Muscle of leg (tissue), 11 donors: ENCODE measurements around the gene SEZ6L. TPM values are rescaled to one million over a fixed set of nuclear protein-coding genes. Genes with fewer than 3 reads are reported as not detected.
A peak's percentile ranks its signal among the peaks of the same experiment; 100 is the strongest.

Source experiments
- DNase-seq: peaks from one replicate; pipeline ENCODE4 v3.0.0; 2013
- H3K27ac ChIP-seq: one replicate; pipeline ENCODE4 v1.5.1; 2013; ENCODE audit warnings: mild to moderate bottlenecking, low read length, control low read depth
- H3K27me3 ChIP-seq: one replicate; pipeline ENCODE4 v1.6.1; 2013; ENCODE audit warnings: low read length; ENCODE audit not compliant: control insufficient read depth, insufficient read depth
- H3K36me3 ChIP-seq: one replicate; pipeline ENCODE4 v1.6.1; 2013; ENCODE audit warnings: low read length; ENCODE audit not compliant: control insufficient read depth, insufficient read depth
- H3K4me1 ChIP-seq: one replicate; pipeline ENCODE4 v1.6.1; 2013; ENCODE audit warnings: low read length; ENCODE audit not compliant: control insufficient read depth, insufficient read depth
- H3K4me3 ChIP-seq: one replicate; pipeline ENCODE4 v1.5.1; 2013; ENCODE audit warnings: low read length, control low read depth
- H3K9me3 ChIP-seq: replicated peaks from 2 replicates; pipeline ENCODE4 v1.6.1; 2013; ENCODE audit warnings: low read depth, low read length; ENCODE audit not compliant: control insufficient read depth
- WGBS: methylation state at CpG from one replicate; pipeline ENCODE4 v1.1.5; 2013; ENCODE audit warnings: missing lambda C conversion rate; ENCODE audit not compliant: insufficient coverage; 5-methylcytosine and 5-hydroxymethylcytosine counted together
- polyA plus RNA-seq, 8 donors: library from polyadenylated mRNA; unstranded; fragments of 120-200 nt; gene quantifications; one replicate each; pipeline versions ENCODE4 v1.2.1 to v1.2.3, GENCODE V29; 2013; ENCODE audit warnings: inconsistent platforms in 1 of 8, low replicate concordance in 1 of 8; ENCODE audit not compliant: insufficient read length in 8 of 8, insufficient read depth in 1 of 8
- total RNA-seq: library from RNA; stranded (reverse); fragments of 120-200 nt; gene quantifications from one replicate; pipeline ENCODE4 v1.2.4, GENCODE V29; 2013

The SEZ6L gene
- total and polyA plus RNA-seq, 9 donors, result 0.17 to 0.86 (median 0.37) TPM

GRCh38 chr22:26141831-26142230, 27.4 kb upstream of the SEZ6L start:
- H3K9me3 ChIP-seq, result no peaks in the 10 kb centered on the region
- H3K27ac ChIP-seq, result no peak overlapping the region
- no peak overlapping the region for H3K4me3 ChIP-seq
- H3K36me3 ChIP-seq, result no peaks in the 10 kb centered on the region
- H3K4me1 ChIP-seq, result no peaks in the 10 kb centered on the region
- H3K27me3 ChIP-seq, result peaks cover 4% of the 10 kb centered on the region
- 70% methylated on average over 3 of the region's 4 CpGs for WGBS
- no peak for DNase-seq

- peaks cover 4% of the 10 kb centered on the region for H3K27me3 ChIP-seq
- no peaks in the 10 kb centered on the region for H3K4me1 ChIP-seq
- no peaks in the 10 kb centered on the region for H3K36me3 ChIP-seq
- H3K27ac ChIP-seq, result no peak overlapping the region
- no peak overlapping the region for H3K4me3 ChIP-seq
- H3K9me3 ChIP-seq, result no peaks in the 10 kb centered on the region
- WGBS, result 89% methylated on average over 2 of the region's 3 CpGs
- DNase-seq, result no peak
These were observed 25.4 kb upstream of the SEZ6L start for GRCh38 chr22:26143806-26144325.

GRCh38 chr22:26159886-26160285, 9.4 kb upstream of the SEZ6L start:
- Histone ChIP-seq H3K4me3 (no peak overlapping the region), H3K36me3 (no peaks in the 10 kb centered on the region), H3K4me1 (no peaks in the 10 kb centered on the region), H3K9me3 (no peaks in the 10 kb centered on the region), H3K27ac (no peak overlapping the region), H3K27me3 (peaks cover 13% of the 10 kb centered on the region)
- DNase-seq, result no peak

- H3K9me3 ChIP-seq, result no peaks in the 10 kb centered on the region
- H3K4me3 ChIP-seq, result no peak overlapping the region
- DNase-seq, result no peak
- no peaks in the 10 kb centered on the region for H3K36me3 ChIP-seq
- WGBS, result 62% methylated on average over 4 of the region's 7 CpGs
- no peaks in the 10 kb centered on the region for H3K4me1 ChIP-seq
- H3K27me3 ChIP-seq, result peaks cover 13% of the 10 kb centered on the region
- H3K27ac ChIP-seq, result no peak overlapping the region
These were observed 7.5 kb upstream of the SEZ6L start for GRCh38 chr22:26161746-26162145.

- Histone ChIP-seq H3K27me3 (peaks cover 17% of the 10 kb centered on the region), H3K36me3 (no peaks in the 10 kb centered on the region), H3K4me3 (no peak overlapping the region), H3K4me1 (no peaks in the 10 kb centered on the region), H3K9me3 (no peaks in the 10 kb centered on the region), H3K27ac (no peak overlapping the region)
- DNase-seq, result no peak
- WGBS, result no CpG with 5 or more reads among the region's 4 CpGs
These were observed 6.3 kb upstream of the SEZ6L start for GRCh38 chr22:26162926-26163325.

- Histone ChIP-seq H3K36me3 (no peaks in the 10 kb centered on the region), H3K9me3 (no peaks in the 10 kb centered on the region), H3K27ac (no peak overlapping the region), H3K27me3 (peaks cover 28% of the 10 kb centered on the region), H3K4me1 (peaks cover 6% of the 10 kb centered on the region), H3K4me3 (no peak overlapping the region)
- no peak for DNase-seq
- WGBS, result 69% methylated on average over 8 of the region's 8 CpGs
These were observed 5.1 kb upstream of the SEZ6L start for GRCh38 chr22:26164174-26164573.

- WGBS, result 11% methylated on average over 5 of the region's 9 CpGs
- no peaks in the 10 kb centered on the region for H3K36me3 ChIP-seq
- no peak for DNase-seq
- peaks cover 37% of the 10 kb centered on the region for H3K27me3 ChIP-seq
- no peak overlapping the region for H3K27ac ChIP-seq
- no peaks in the 10 kb centered on the region for H3K9me3 ChIP-seq
- peaks cover 16% of the 10 kb centered on the region for H3K4me1 ChIP-seq
- H3K4me3 ChIP-seq, result no peak overlapping the region
These were observed 871 bp upstream of the SEZ6L start for GRCh38 chr22:26168330-26168851.

- peak; percentile 60 for DNase-seq
- WGBS, result 1% methylated on average over 15 of the region's 15 CpGs
- Histone ChIP-seq H3K27me3 (peaks cover 37% of the 10 kb centered on the region), H3K4me3 (no peak overlapping the region), H3K36me3 (no peaks in the 10 kb centered on the region), H3K27ac (no peak overlapping the region), H3K9me3 (no peaks in the 10 kb centered on the region), H3K4me1 (peaks cover 16% of the 10 kb centered on the region)
These were observed 335 bp upstream of the SEZ6L start for GRCh38 chr22:26168939-26169314.

- peaks cover 38% of the 10 kb centered on the region for H3K27me3 ChIP-seq
- peak overlapping the region; percentile 21 for H3K4me3 ChIP-seq
- no peak overlapping the region for H3K27ac ChIP-seq
- H3K9me3 ChIP-seq, result no peaks in the 10 kb centered on the region
- no CpG with 5 or more reads among the region's 11 CpGs for WGBS
- DNase-seq, result peak; percentile 3
- peaks cover 16% of the 10 kb centered on the region for H3K4me1 ChIP-seq
- no peaks in the 10 kb centered on the region for H3K36me3 ChIP-seq
These were observed 840 bp downstream of the SEZ6L start for GRCh38 chr22:26170112-26170492.

- H3K4me1 ChIP-seq, result peaks cover 16% of the 10 kb centered on the region
- no peaks in the 10 kb centered on the region for H3K36me3 ChIP-seq
- WGBS, result 4% methylated on average over 11 of the region's 14 CpGs
- no peak overlapping the region for H3K4me3 ChIP-seq
- H3K27ac ChIP-seq, result no peak overlapping the region
- H3K27me3 ChIP-seq, result peaks cover 38% of the 10 kb centered on the region
- DNase-seq, result peak; percentile 29
- no peaks in the 10 kb centered on the region for H3K9me3 ChIP-seq
These were observed 1.7 kb downstream of the SEZ6L start for GRCh38 chr22:26170795-26171580.
